ENCODE measurements around the gene CDC6. TPM values are rescaled to one million over a fixed set of nuclear protein-coding genes. Genes with fewer than 3 reads are reported as not detected.
A peak's percentile ranks its signal among the peaks of the same experiment; 100 is the strongest.

Gene CDC6
- total RNA-seq, 4 donors from 2014 or later = 0.54 to 2.2 (median 1.2) TPM; not detected in 1

- Histone ChIP-seq H3K4me3 (no peak overlapping the region), H3K27me3 (no peaks in the 10 kb centered on the region), H3K36me3 (peaks cover 0 to 31% of the 10 kb centered on the region in 2 donors), H3K27ac (peak overlapping the region in 3 of 4 donors; percentile 43 to 73 (median 64)), H3K4me1 (peaks cover 0 to 38% (median 5%) of the 10 kb centered on the region in 3 donors), H3K9me3 (no peaks in the 10 kb centered on the region)
- TF ChIP-seq POLR2AphosphoS5 (IDR thresholded peaks at IDR 0.05) = no peak
- TF ChIP-seq POLR2A (IDR thresholded peaks at IDR 0.05) = no peak
- peak in 2 of 4 experiments; percentile 15 to 26 for TF ChIP-seq CTCF (IDR thresholded peaks at IDR 0.05)
- no peak for TF ChIP-seq EP300 (IDR thresholded peaks at IDR 0.05)
- no peak for ATAC-seq
- 22 to 89% methylated on average over 1 of the region's 2 CpGs for WGBS, 2 donors (ENCODE audit: low coverage in 1 of 2)
These were observed 3.5 kb upstream of the CDC6 start for GRCh38 chr17:40284085-40284713.

- TF ChIP-seq POLR2A (IDR thresholded peaks at IDR 0.05) (no peak), EP300 (IDR thresholded peaks at IDR 0.05) (no peak), POLR2AphosphoS5 (IDR thresholded peaks at IDR 0.05) (no peak), CTCF (IDR thresholded peaks at IDR 0.05) (no peak)
- peaks cover 0 to 50% (median 8%) of the 10 kb centered on the region in 3 donors for H3K4me1 ChIP-seq
- H3K9me3 ChIP-seq = no peaks in the 10 kb centered on the region
- no peak overlapping the region for H3K4me3 ChIP-seq
- no peak overlapping the region for H3K27ac ChIP-seq
- WGBS, 2 donors (ENCODE audit: low coverage in 1 of 2) = 78 to 91% methylated on average over 2 of the region's 2 CpGs
- no peak for ATAC-seq
- H3K27me3 ChIP-seq = no peaks in the 10 kb centered on the region
- H3K36me3 ChIP-seq = peaks cover 0 to 9% of the 10 kb centered on the region in 2 donors
These were observed 1.2 kb upstream of the CDC6 start for GRCh38 chr17:40286473-40286872.

- Histone ChIP-seq H3K9me3 (no peaks in the 10 kb centered on the region), H3K4me3 (peak overlapping the region in 1 of 2 donors; percentile 19), H3K27me3 (no peaks in the 10 kb centered on the region), H3K27ac (peak overlapping the region in 2 of 4 donors; percentile 38 to 53), H3K36me3 (peaks cover 0 to 2% of the 10 kb centered on the region in 2 donors), H3K4me1 (peaks cover 0 to 50% (median 8%) of the 10 kb centered on the region in 3 donors)
- TF ChIP-seq CTCF (IDR thresholded peaks at IDR 0.05) = no peak
- TF ChIP-seq POLR2A (IDR thresholded peaks at IDR 0.05) = no peak
- TF ChIP-seq POLR2AphosphoS5 (IDR thresholded peaks at IDR 0.05) = no peak
- no peak for TF ChIP-seq EP300 (IDR thresholded peaks at IDR 0.05)
- WGBS, 2 donors (ENCODE audit: low coverage in 1 of 2) = 13 to 30% methylated on average over 2 to 3 of the region's 4 CpGs
- ATAC-seq = no peak
These were observed 553 bp upstream of the CDC6 start for GRCh38 chr17:40287159-40287493.

GRCh38 chr17:40290629-40291280 is 3.1 kb downstream of the CDC6 start:
- peak overlapping the region in 3 of 4 donors; percentile 12 to 42 (median 37) for H3K27ac ChIP-seq
- H3K4me3 ChIP-seq = no peak overlapping the region
- peaks cover 0 to 31% (median 8%) of the 10 kb centered on the region in 3 donors for H3K4me1 ChIP-seq
- no peaks in the 10 kb centered on the region for H3K9me3 ChIP-seq
- ATAC-seq = peak; percentile 29
- H3K36me3 ChIP-seq = no peaks in the 10 kb centered on the region
- WGBS, 2 donors (ENCODE audit: low coverage in 1 of 2) = 0 to 48% methylated on average over 2 to 4 of the region's 4 CpGs
- TF ChIP-seq EP300 (IDR thresholded peaks at IDR 0.05) = no peak
- TF ChIP-seq POLR2AphosphoS5 (IDR thresholded peaks at IDR 0.05) = peak; percentile 25
- TF ChIP-seq POLR2A (IDR thresholded peaks at IDR 0.05) = no peak
- TF ChIP-seq CTCF (IDR thresholded peaks at IDR 0.05) = peak; percentile 47 to 71 (median 58)
- no peaks in the 10 kb centered on the region for H3K27me3 ChIP-seq

Measured in gastroesophageal sphincter (tissue), 4 donors.